HCT116 (cell line): Measurements from ENCODE around the gene SUCLG2. TPM values are rescaled to one million over a fixed set of nuclear protein-coding genes. Genes with fewer than 3 reads are reported as not detected.

Source experiments
- ATAC-seq: fragments of 200-7000 bp; cut with Tn5 transposase; 2 replicates; pipeline ENCODE4 v1.9.1; 2020; ENCODE audit warnings: mild to moderate bottlenecking, moderate library complexity
- BruUV-seq: library from RNA; stranded (reverse); fragments of 400-500 nt; replicated peaks from 2 replicates; lab custom pipeline; 2021; lab: Mats Ljungman, UMichigan
- CTCF ChIA-PET: fragments of 300-600 bp; sonication (Branson Sonifier 250); formaldehyde crosslinking; loops from one replicate; lab custom pipeline; 2021; ENCODE audit warnings: antibody characterized with exemption; lab: Charles Lee
- POLR2A ChIA-PET: fragments of 300-600, 350-600 bp; sonication (Branson Sonifier 250); formaldehyde crosslinking; loops from one replicate; lab custom pipeline; 2021; ENCODE audit warnings: antibody characterized with exemption; lab: Charles Lee
- RAD21 ChIA-PET, 2 experiments: fragments of 300-600 bp; sonication (Branson Sonifier 250); formaldehyde crosslinking; loops; one replicate each; lab custom pipeline; 2023; ENCODE audit warnings: low total read pairs in 2 of 2; ENCODE audit not compliant: uncharacterized antibody in 2 of 2, unreplicated experiment in 2 of 2, low non-redundant PET in 1 of 2; lab: Charles Lee
- DNase-seq: peaks from one replicate; pipeline ENCODE4 v3.0.0-alpha.2; 2010; ENCODE audit warnings: low read depth, low spot score
- H2AFZ ChIP-seq: fragments of 200-600 bp; shearing (Covaris generic), sonication (generic); 2 replicates; pipeline ENCODE4 v1.6.1; 2017; ENCODE audit warnings: low read depth, mixed run types, mixed read lengths, antibody characterized with exemption, low read length; ENCODE audit not compliant: poor library complexity, severe bottlenecking
- H3K27ac ChIP-seq: 2 replicates; pipeline ENCODE4 v1.5.1; 2012; ENCODE audit warnings: low read depth, low read length
- H3K27me3 ChIP-seq: fragments of 200-600 bp; sonication (generic); 2 replicates; pipeline ENCODE4 v1.6.1; 2016; ENCODE audit warnings: mixed run types, low read length, mixed read lengths; ENCODE audit not compliant: insufficient read depth
- H3K36me3 ChIP-seq, 2 experiments: fragments of 200-500 bp in 1 of 2; fragments of 200-600 bp in 1 of 2; sonication (Bioruptor generic) in 1 of 2; sonication (generic) in 1 of 2; 2 replicates each; pipeline versions ENCODE4 v1.5.1 to v1.6.1; 2014 to 2016; ENCODE audit warnings: low read length in 2 of 2, inconsistent platforms in 1 of 2, mixed read lengths in 1 of 2, mixed run types in 1 of 2; ENCODE audit not compliant: insufficient read depth in 2 of 2, control insufficient read depth in 1 of 2
- H3K4me1 ChIP-seq, 2 experiments: fragments of 200-600 bp in 1 of 2; sonication (generic) in 1 of 2; 2 replicates each; pipeline versions ENCODE4 v1.5.1 to v1.6.1; 2012 to 2017; ENCODE audit warnings: low read length in 2 of 2, inconsistent platforms in 1 of 2, mild to moderate bottlenecking in 1 of 2, mixed read lengths in 1 of 2, mixed run types in 1 of 2, moderate library complexity in 1 of 2; ENCODE audit not compliant: insufficient read depth in 2 of 2, control insufficient read depth in 1 of 2
- H3K4me2 ChIP-seq: fragments of 200-600 bp; sonication (generic); 2 replicates; pipeline ENCODE4 v1.6.1; 2017; ENCODE audit warnings: mixed run types, low read length, mixed read lengths
- H3K4me3 ChIP-seq, 2 experiments: fragments of 200-600 bp in 1 of 2; sonication (generic) in 1 of 2; replicated peaks in 1 of 2; 2 replicates each; pipeline ENCODE4 v1.5.1; 2011 to 2016; ENCODE audit warnings: low read length in 2 of 2, control low read depth in 1 of 2, low read depth in 1 of 2, mild to moderate bottlenecking in 1 of 2, mixed read lengths in 1 of 2, mixed run types in 1 of 2
- H3K79me2 ChIP-seq: fragments of 200-600 bp; sonication (generic); 2 replicates; pipeline ENCODE4 v1.6.1; 2017; ENCODE audit warnings: mild to moderate bottlenecking, mixed run types, low read length, moderate library complexity, mixed read lengths; ENCODE audit not compliant: insufficient read depth
- H3K9ac ChIP-seq: fragments of 200-600 bp; sonication (generic); 2 replicates; pipeline ENCODE4 v1.6.1; 2016; ENCODE audit warnings: low read length, mixed read lengths
- H3K9me2 ChIP-seq: fragments of 200-600 bp; sonication (generic), shearing (Covaris generic); 2 replicates; pipeline ENCODE4 v1.6.1; 2017; ENCODE audit warnings: mixed run types, mild to moderate bottlenecking, moderate library complexity; ENCODE audit not compliant: insufficient read depth
- H3K9me3 ChIP-seq, 2 experiments: fragments of 200-500 bp in 1 of 2; fragments of 200-600 bp in 1 of 2; sonication (Bioruptor generic) in 1 of 2; sonication (generic) in 1 of 2; 2 replicates each; pipeline ENCODE4 v1.6.1; 2014 to 2017; ENCODE audit warnings: low read length in 2 of 2, mixed read lengths in 2 of 2, inconsistent platforms in 1 of 2, low read depth in 1 of 2, mild to moderate bottlenecking in 1 of 2, mixed run types in 1 of 2, moderate library complexity in 1 of 2; ENCODE audit not compliant: control insufficient read depth in 1 of 2, insufficient read depth in 1 of 2
- H4K20me1 ChIP-seq: fragments of 200-600 bp; sonication (generic), shearing (Covaris generic); 2 replicates; pipeline ENCODE4 v1.6.1; 2017; ENCODE audit warnings: mixed run types, mild to moderate bottlenecking, moderate library complexity; ENCODE audit not compliant: insufficient read depth
- CEBPB ChIP-seq: IDR thresholded peaks from 2 replicates; pipeline ENCODE4 v1.6.1; 2012; ENCODE audit warnings: low read depth
- EZH2phosphoT487 ChIP-seq: fragments of 200-600 bp; IDR thresholded peaks from 2 replicates; pipeline ENCODE4 v1.6.1; 2018; ENCODE audit warnings: antibody characterized with exemption, borderline replicate concordance
- POLR2AphosphoS5 ChIP-seq: IDR thresholded peaks from 2 replicates; pipeline ENCODE4 v1.6.1; 2011; ENCODE audit warnings: mild to moderate bottlenecking, low read depth, low read length, moderate library complexity
- TCF7L2 ChIP-seq: IDR thresholded peaks from 2 replicates; pipeline ENCODE4 v1.7.0; 2011; ENCODE audit warnings: borderline replicate concordance, inconsistent platforms; ENCODE audit not compliant: insufficient read depth, insufficient read length; ENCODE audit errors: extremely low read depth
- YY1 ChIP-seq: IDR thresholded peaks from 2 replicates; pipeline ENCODE4 v1.6.1; 2011; ENCODE audit warnings: low read length, low read depth, moderate library complexity, mild to moderate bottlenecking; ENCODE audit not compliant: insufficient replicate concordance; ENCODE audit errors: extremely low read depth
- ZFX ChIP-seq: fragments of 450-650 bp; IDR thresholded peaks from 2 replicates; pipeline ENCODE4 v1.6.1; 2017
- ZNF274 ChIP-seq: fragments of 200-500 bp; sonication (Bioruptor generic); IDR thresholded peaks from 2 replicates; pipeline ENCODE4 v1.6.1; 2014; ENCODE audit warnings: mild to moderate bottlenecking, low read depth, low read length, inconsistent platforms
- intact Hi-C: fragments of 100-400 bp; cut with micrococcal nuclease; formaldehyde crosslinking; loops from 2 replicates; pipeline ENCODE4 v1.10.0; 2022
- total RNA-seq: library from RNA; stranded (reverse); gene quantifications from one replicate; pipeline ENCODE4 v1.2.1, GENCODE V29; 2021; ENCODE audit not compliant: unreplicated experiment
- TF ChIP-seq, protein P1 (sequence below): IDR thresholded peaks from 2 replicates; pipeline ENCODE4 v1.6.1; 2012
- TF ChIP-seq, protein P2 (sequence below): IDR thresholded peaks from 2 replicates; pipeline ENCODE4 v1.6.1; 2012; ENCODE audit warnings: low read depth
- TF ChIP-seq, protein P3 (sequence below): IDR thresholded peaks from 2 replicates; pipeline ENCODE4 v1.6.1; 2011; ENCODE audit warnings: mild to moderate bottlenecking, low read length, moderate library complexity; ENCODE audit not compliant: insufficient replicate concordance; ENCODE audit errors: extremely low read depth

Gene SUCLG2
- total RNA-seq, 1 experiment from 2014 or later = 49.2 TPM

DNA sequence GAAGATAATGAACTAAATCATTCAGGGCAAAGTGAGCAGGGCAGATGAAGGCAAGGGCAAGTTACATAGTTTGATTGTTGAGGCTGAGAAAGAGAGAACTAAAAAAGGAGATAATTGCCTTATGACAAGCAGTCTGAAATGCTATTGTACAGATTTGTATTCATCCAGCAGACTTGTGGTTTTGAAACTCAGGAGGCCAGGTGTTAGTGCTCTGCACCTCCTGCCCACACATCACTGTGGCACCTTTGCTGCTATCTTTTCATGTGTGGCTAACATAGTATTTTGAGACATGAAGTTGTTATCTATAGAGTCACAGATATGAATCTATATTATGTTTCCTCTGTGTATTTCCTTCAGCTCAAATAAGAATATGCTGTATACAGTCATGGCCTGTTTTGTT is 24.3 kb upstream of the SUCLG2 start:
- TF ChIP-seq POLR2AphosphoS5 = no peak
- no peak for TF ChIP-seq YY1
- TF ChIP-seq EZH2phosphoT487 = no peak
- TF ChIP-seq TCF7L2 = no peak
- no peak for TF ChIP-seq ZFX
- no peak for TF ChIP-seq ZNF274
- TF ChIP-seq, protein P1, sequence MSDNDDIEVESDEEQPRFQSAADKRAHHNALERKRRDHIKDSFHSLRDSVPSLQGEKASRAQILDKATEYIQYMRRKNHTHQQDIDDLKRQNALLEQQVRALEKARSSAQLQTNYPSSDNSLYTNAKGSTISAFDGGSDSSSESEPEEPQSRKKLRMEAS = no peak
- TF ChIP-seq, protein P2, sequence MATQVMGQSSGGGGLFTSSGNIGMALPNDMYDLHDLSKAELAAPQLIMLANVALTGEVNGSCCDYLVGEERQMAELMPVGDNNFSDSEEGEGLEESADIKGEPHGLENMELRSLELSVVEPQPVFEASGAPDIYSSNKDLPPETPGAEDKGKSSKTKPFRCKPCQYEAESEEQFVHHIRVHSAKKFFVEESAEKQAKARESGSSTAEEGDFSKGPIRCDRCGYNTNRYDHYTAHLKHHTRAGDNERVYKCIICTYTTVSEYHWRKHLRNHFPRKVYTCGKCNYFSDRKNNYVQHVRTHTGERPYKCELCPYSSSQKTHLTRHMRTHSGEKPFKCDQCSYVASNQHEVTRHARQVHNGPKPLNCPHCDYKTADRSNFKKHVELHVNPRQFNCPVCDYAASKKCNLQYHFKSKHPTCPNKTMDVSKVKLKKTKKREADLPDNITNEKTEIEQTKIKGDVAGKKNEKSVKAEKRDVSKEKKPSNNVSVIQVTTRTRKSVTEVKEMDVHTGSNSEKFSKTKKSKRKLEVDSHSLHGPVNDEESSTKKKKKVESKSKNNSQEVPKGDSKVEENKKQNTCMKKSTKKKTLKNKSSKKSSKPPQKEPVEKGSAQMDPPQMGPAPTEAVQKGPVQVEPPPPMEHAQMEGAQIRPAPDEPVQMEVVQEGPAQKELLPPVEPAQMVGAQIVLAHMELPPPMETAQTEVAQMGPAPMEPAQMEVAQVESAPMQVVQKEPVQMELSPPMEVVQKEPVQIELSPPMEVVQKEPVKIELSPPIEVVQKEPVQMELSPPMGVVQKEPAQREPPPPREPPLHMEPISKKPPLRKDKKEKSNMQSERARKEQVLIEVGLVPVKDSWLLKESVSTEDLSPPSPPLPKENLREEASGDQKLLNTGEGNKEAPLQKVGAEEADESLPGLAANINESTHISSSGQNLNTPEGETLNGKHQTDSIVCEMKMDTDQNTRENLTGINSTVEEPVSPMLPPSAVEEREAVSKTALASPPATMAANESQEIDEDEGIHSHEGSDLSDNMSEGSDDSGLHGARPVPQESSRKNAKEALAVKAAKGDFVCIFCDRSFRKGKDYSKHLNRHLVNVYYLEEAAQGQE = no peak
- TF ChIP-seq, protein P3, sequence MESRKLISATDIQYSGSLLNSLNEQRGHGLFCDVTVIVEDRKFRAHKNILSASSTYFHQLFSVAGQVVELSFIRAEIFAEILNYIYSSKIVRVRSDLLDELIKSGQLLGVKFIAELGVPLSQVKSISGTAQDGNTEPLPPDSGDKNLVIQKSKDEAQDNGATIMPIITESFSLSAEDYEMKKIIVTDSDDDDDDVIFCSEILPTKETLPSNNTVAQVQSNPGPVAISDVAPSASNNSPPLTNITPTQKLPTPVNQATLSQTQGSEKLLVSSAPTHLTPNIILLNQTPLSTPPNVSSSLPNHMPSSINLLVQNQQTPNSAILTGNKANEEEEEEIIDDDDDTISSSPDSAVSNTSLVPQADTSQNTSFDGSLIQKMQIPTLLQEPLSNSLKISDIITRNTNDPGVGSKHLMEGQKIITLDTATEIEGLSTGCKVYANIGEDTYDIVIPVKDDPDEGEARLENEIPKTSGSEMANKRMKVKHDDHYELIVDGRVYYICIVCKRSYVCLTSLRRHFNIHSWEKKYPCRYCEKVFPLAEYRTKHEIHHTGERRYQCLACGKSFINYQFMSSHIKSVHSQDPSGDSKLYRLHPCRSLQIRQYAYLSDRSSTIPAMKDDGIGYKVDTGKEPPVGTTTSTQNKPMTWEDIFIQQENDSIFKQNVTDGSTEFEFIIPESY = no peak
- no peak for TF ChIP-seq CEBPB
- Histone ChIP-seq H3K9me3 (no peaks in the 10 kb centered on the region), H3K79me2 (no peaks in the 10 kb centered on the region), H3K9me2 (no peaks in the 10 kb centered on the region), H3K4me3 (no peak overlapping the region), H3K27me3 (no peaks in the 10 kb centered on the region), H3K4me1 (no peaks in the 10 kb centered on the region), H3K27ac (no peak overlapping the region), H3K9ac (no peak overlapping the region), H2AFZ (no peak overlapping the region), H3K36me3 (no peaks in the 10 kb centered on the region), H3K4me2 (no peak overlapping the region), H4K20me1 (no peaks in the 10 kb centered on the region)
- no peak for DNase-seq
- ChIA-PET POLR2A (no interaction called here), RAD21 (no interaction called here), CTCF (no interaction called here)
- no TSS peak for BruUV-seq
- ATAC-seq = no peak
- intact Hi-C loops = no loop called here
